SU-DHL-6 (cell line): ENCODE measurements around the gene EML2.

Experiments used
- H2AFZ ChIP-seq: fragments of 200-600 bp; sonication (generic); 2 replicates; pipeline ENCODE4 v1.6.1; 2014; ENCODE audit warnings: low read depth, mild to moderate bottlenecking, moderate library complexity, mixed read lengths, antibody characterized with exemption, low read length; ENCODE audit not compliant: severe bottlenecking
- H3F3A ChIP-seq: fragments of 200-600 bp; shearing (Covaris generic); 2 replicates; pipeline ENCODE4 v1.6.0; 2016; ENCODE audit warnings: antibody characterized with exemption, mild to moderate bottlenecking; ENCODE audit not compliant: insufficient read depth
- H3K27ac ChIP-seq: fragments of 200-600 bp; sonication (generic); 2 replicates; pipeline ENCODE4 v1.5.1; 2016; ENCODE audit warnings: low read depth, mild to moderate bottlenecking, low read length, moderate library complexity, mixed read lengths
- H3K27me3 ChIP-seq: fragments of 200-600 bp; sonication (generic), shearing (Covaris generic); 2 replicates; pipeline ENCODE4 v1.6.0; 2014; ENCODE audit warnings: mild to moderate bottlenecking, low read length
- H3K36me3 ChIP-seq: fragments of 200-600 bp; sonication (generic); 2 replicates; pipeline ENCODE4 v1.6.1; 2014; ENCODE audit warnings: mild to moderate bottlenecking, low read length, mixed read lengths
- H3K4me2 ChIP-seq: fragments of 300-600, 200-600 bp; shearing (Covaris generic), sonication (generic); 2 replicates; pipeline ENCODE4 v1.6.0; 2014; ENCODE audit warnings: low read length, low read depth, mild to moderate bottlenecking; ENCODE audit not compliant: poor library complexity, severe bottlenecking
- H3K4me3 ChIP-seq: fragments of 200-600 bp; sonication (generic); 2 replicates; pipeline ENCODE4 v1.5.1; 2014; ENCODE audit warnings: antibody characterized with exemption, low read length, mild to moderate bottlenecking, mixed read lengths; ENCODE audit not compliant: insufficient read depth, poor library complexity, severe bottlenecking
- H3K79me2 ChIP-seq: fragments of 200-600 bp; sonication (generic); 2 replicates; pipeline ENCODE4 v1.6.1; 2014; ENCODE audit warnings: mild to moderate bottlenecking, low read length, moderate library complexity; ENCODE audit not compliant: insufficient read depth
- H3K9ac ChIP-seq: fragments of 200-600 bp; sonication (generic); 2 replicates; pipeline ENCODE4 v1.7.0; 2014; ENCODE audit warnings: mild to moderate bottlenecking, low read length
- H3K9me2 ChIP-seq: fragments of 200-600 bp; sonication (generic); replicated peaks from 2 replicates; pipeline ENCODE4 v1.6.1; 2014; ENCODE audit warnings: low read length; ENCODE audit not compliant: insufficient read depth
- H3K9me3 ChIP-seq: fragments of 200-600 bp; sonication (generic); 2 replicates; pipeline ENCODE4 v1.6.1; 2014; ENCODE audit warnings: low read length, mixed read lengths; ENCODE audit not compliant: insufficient read depth
- H4K20me1 ChIP-seq: fragments of 200-600 bp; sonication (generic); 2 replicates; pipeline ENCODE4 v1.6.1; 2014; ENCODE audit warnings: low read depth, mild to moderate bottlenecking, antibody characterized with exemption, low read length, moderate library complexity, mixed read lengths
- EZH2phosphoT487 ChIP-seq: fragments of 200-600 bp; sonication (generic), shearing (Covaris generic); conservative IDR thresholded peaks from 2 replicates; pipeline ENCODE4 v1.6.1; 2018; ENCODE audit warnings: mild to moderate bottlenecking, antibody characterized with exemption, low read length, moderate library complexity, mixed read lengths
- TF ChIP-seq, protein P1 (sequence below): fragments of 200-600 bp; sonication (generic); IDR thresholded peaks from one replicate; pipeline ENCODE4 v1.5.1; 2017; ENCODE audit warnings: antibody characterized with exemption, mild to moderate bottlenecking, low read length, moderate library complexity; ENCODE audit not compliant: insufficient read depth, poor library complexity, severe bottlenecking

EML2 gene

DNA sequence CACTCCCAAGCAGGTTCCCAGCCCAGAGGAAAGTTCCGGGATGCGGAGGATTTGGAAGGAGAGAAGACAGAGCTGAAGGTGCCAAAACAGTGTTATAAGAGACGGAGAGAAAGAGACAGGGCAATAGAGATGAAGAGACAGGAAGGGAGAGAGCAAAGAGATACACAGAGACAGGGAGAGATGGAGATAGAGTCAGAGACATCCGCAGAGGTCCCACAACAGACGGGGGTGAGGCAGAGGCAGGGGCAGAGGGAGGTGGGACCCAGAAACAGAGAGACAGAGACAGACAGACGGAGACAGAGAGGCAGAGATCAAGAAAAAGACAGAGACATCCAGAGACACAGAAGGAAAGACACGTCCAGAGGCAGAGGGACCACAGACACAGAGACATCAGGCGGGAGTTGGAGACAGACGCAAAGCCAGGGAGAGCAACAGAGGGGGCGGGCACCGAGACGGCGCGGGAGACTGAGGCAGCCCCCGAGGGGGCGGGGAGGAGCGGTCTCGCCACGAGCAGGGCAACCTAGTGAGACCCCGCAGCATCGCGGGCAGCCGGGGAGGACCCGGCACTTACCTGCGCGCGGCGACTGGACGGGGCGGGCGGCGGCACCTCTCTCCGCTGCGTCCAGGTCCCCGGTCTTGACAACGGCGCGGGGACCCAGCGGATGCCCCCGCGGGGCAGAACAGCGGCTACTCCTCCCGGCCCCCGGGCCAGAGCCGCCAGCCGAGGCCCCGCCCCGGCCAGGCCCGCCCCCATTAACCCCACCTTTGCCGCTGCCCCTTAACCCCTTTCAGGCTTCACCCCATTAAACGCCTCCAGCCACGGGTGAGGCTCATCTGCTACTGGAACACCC, 37.4 kb downstream of the EML2 start, which contains the start of gene GPR4:
TSS of gene GPR4 (minus strand) at position 689 of the 851 bp plus-strand sequence. CDS start 10,346 bp downstream, outside the sequence.
- no peak within 1 kb of the TSS for H3K4me3 ChIP-seq
- H3K27me3 ChIP-seq: no peaks in the 10 kb centered on the region
- no peaks in the 10 kb centered on the region for H4K20me1 ChIP-seq
- no peaks in the 10 kb centered on the region for H3K36me3 ChIP-seq
- no peak within 1 kb of the TSS for H3K9ac ChIP-seq
- H3K4me2 ChIP-seq: no peak within 1 kb of the TSS
- no peaks in the 10 kb centered on the region for H3K9me3 ChIP-seq
- H3K79me2 ChIP-seq: no peaks in the 10 kb centered on the region
- H3K9me2 ChIP-seq: no peaks in the 10 kb centered on the region
- TF ChIP-seq EZH2phosphoT487: no peak
- TF ChIP-seq, protein P1, sequence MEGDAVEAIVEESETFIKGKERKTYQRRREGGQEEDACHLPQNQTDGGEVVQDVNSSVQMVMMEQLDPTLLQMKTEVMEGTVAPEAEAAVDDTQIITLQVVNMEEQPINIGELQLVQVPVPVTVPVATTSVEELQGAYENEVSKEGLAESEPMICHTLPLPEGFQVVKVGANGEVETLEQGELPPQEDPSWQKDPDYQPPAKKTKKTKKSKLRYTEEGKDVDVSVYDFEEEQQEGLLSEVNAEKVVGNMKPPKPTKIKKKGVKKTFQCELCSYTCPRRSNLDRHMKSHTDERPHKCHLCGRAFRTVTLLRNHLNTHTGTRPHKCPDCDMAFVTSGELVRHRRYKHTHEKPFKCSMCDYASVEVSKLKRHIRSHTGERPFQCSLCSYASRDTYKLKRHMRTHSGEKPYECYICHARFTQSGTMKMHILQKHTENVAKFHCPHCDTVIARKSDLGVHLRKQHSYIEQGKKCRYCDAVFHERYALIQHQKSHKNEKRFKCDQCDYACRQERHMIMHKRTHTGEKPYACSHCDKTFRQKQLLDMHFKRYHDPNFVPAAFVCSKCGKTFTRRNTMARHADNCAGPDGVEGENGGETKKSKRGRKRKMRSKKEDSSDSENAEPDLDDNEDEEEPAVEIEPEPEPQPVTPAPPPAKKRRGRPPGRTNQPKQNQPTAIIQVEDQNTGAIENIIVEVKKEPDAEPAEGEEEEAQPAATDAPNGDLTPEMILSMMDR: no peak
- no peaks in the 10 kb centered on the region for H3F3A ChIP-seq
- no peak within 1 kb of the TSS for H3K27ac ChIP-seq
- H2AFZ ChIP-seq: no peak within 1 kb of the TSS

DNA sequence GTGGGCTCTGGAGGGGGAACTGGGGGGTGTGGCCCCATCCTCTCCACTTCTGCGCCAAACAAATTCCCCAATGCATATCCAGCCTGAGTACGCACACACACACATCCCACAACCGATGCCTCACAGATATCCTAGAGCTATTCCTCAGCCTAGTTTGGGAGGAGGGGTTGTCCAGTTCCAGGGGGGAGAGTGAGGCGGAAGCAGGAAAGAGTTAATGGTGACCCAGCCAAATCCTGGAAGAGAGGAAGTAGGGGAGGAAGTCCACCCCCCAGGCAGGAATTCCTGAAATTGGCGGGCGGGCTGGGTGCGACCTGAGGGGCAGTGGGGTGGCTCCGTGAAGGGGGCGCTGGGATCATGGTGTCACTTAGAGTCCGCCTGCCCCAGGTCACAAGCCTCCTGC, 38.1 kb downstream of the EML2 start:
- Histone ChIP-seq H3K27ac (no peak overlapping the region), H3K36me3 (no peaks in the 10 kb centered on the region), H3K9ac (no peak overlapping the region), H4K20me1 (no peaks in the 10 kb centered on the region), H3K9me3 (no peaks in the 10 kb centered on the region), H3K27me3 (no peaks in the 10 kb centered on the region), H3K4me3 (no peak overlapping the region), H3K79me2 (no peaks in the 10 kb centered on the region), H2AFZ (no peak overlapping the region), H3K4me2 (no peak overlapping the region), H3F3A (no peaks in the 10 kb centered on the region), H3K9me2 (no peaks in the 10 kb centered on the region)
- TF ChIP-seq, protein P1: no peak
- TF ChIP-seq EZH2phosphoT487: no peak

DNA sequence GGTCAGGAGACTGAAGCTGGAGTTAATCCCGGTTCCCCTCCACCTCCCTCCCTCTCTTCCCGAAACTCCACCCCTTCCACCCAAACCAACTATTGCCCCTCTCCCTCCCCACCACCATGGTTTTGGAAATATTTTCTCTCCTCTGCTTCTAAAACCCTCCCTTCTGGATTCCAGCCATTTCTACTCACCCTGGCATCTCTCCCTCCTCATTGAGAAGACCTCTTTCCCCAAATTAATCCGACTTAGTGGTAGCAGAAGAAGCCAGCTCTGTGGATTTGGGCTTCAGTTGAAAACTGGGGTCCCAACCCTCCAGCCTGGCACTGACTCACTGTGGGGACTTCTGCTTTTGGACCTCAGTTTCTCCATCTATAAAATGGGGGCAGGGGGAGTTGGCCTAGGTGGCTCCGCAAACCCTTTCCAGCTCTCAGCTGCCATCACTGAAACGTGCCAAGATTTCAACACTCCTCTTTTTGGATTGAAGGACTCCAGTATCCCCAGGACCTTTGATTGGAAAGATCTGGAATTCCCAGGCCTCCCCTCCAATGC, 38.8 kb downstream of the EML2 start:
- Histone ChIP-seq H3K79me2 (no peaks in the 10 kb centered on the region), H3K36me3 (no peaks in the 10 kb centered on the region), H4K20me1 (no peaks in the 10 kb centered on the region), H2AFZ (no peak overlapping the region), H3K9ac (no peak overlapping the region), H3K27ac (no peak overlapping the region), H3K4me2 (no peak overlapping the region), H3K4me3 (no peak overlapping the region), H3K9me3 (no peaks in the 10 kb centered on the region), H3F3A (no peaks in the 10 kb centered on the region), H3K9me2 (no peaks in the 10 kb centered on the region), H3K27me3 (no peaks in the 10 kb centered on the region)
- TF ChIP-seq EZH2phosphoT487: no peak
- TF ChIP-seq, protein P1: no peak
